ENCODE results near the gene EVI2B.

- no peak for TF ChIP-seq POLR2AphosphoS5 (IDR thresholded peaks at IDR 0.05; ENCODE audit: low read depth, low read length)
- TF ChIP-seq SIN3A (IDR thresholded peaks at IDR 0.05; ENCODE audit: borderline replicate concordance, insufficient read depth, low read length) = no peak
- no peak for TF ChIP-seq REST (IDR thresholded peaks at IDR 0.05; ENCODE audit: insufficient read depth in 1 of 2, low read depth in 2 of 2, low read length in 2 of 2)
- TF ChIP-seq TAF1 (IDR thresholded peaks at IDR 0.05; ENCODE audit: borderline replicate concordance, insufficient read depth, low read length) = no peak
Measured at GRCh38 chr17:31327534-31328159, 13.8 kb upstream of the EVI2B start.

Measured in PFSK-1 (cell line).